WTC11 (cell line): ENCODE data around the gene NCK1. TPM values are rescaled to one million over a fixed set of nuclear protein-coding genes. Genes with fewer than 3 reads are reported as not detected.

Source experiments
- ATAC-seq: fragments of 200-7000 bp; cut with Tn5 transposase; 2 replicates; pipeline ENCODE4 v1.10.0; 2021; ENCODE audit warnings: mild to moderate bottlenecking, moderate library complexity
- CTCF ChIA-PET: fragments of 300-600 bp; sonication (Branson Sonifier 250); formaldehyde crosslinking; loops from one replicate; lab custom pipeline; 2021; ENCODE audit warnings: antibody characterized with exemption; lab: Charles Lee
- POLR2A ChIA-PET: fragments of 350-600 bp; sonication (Branson Sonifier 250); formaldehyde crosslinking; loops from one replicate; lab custom pipeline; 2021; ENCODE audit warnings: antibody characterized with exemption; lab: Charles Lee
- DNase-seq: peaks from one replicate; pipeline ENCODE4 v3.0.0; 2021; ENCODE audit warnings: low spot score
- H3K27ac Mint-ChIP-seq: 2 replicates; pipeline ENCODE4 v1.8.0; 2021; ENCODE audit warnings: mixed read lengths
- H3K27me3 Mint-ChIP-seq: 2 replicates; pipeline ENCODE4 v1.8.0; 2021; ENCODE audit warnings: low read depth, mild to moderate bottlenecking, moderate library complexity, mixed read lengths
- H3K36me3 Mint-ChIP-seq: 2 replicates; pipeline ENCODE4 v1.8.0; 2021; ENCODE audit warnings: mixed read lengths
- H3K4me1 Mint-ChIP-seq: 2 replicates; pipeline ENCODE4 v1.8.0; 2022; ENCODE audit warnings: mixed read lengths
- H3K4me3 Mint-ChIP-seq: 2 replicates; pipeline ENCODE4 v1.8.0; 2021; ENCODE audit warnings: mild to moderate bottlenecking, moderate library complexity, mixed read lengths
- H3K9me3 Mint-ChIP-seq: 2 replicates; pipeline ENCODE4 v1.8.0; 2021; ENCODE audit warnings: mixed read lengths
- ARID4B ChIP-seq: sonication (generic); formaldehyde crosslinking; IDR thresholded peaks from 2 replicates; pipeline ENCODE4 v1.8.0; 2023; ENCODE audit warnings: missing genetic modification reagents, mild to moderate bottlenecking, borderline replicate concordance
- ATF2 ChIP-seq: sonication (generic); formaldehyde crosslinking; IDR thresholded peaks from 2 replicates; pipeline ENCODE4 v1.8.1; 2022; ENCODE audit warnings: low read depth, missing genetic modification reagents, borderline replicate concordance
- CBFB ChIP-seq: sonication (generic); formaldehyde crosslinking; IDR thresholded peaks from 2 replicates; pipeline ENCODE4 v1.8.1; 2022; ENCODE audit warnings: mild to moderate bottlenecking, low read depth, missing genetic modification reagents
- CREB1 ChIP-seq: sonication (generic); formaldehyde crosslinking; IDR thresholded peaks from 2 replicates; pipeline ENCODE4 v1.8.0; 2023; ENCODE audit warnings: mild to moderate bottlenecking, missing genetic modification reagents
- FOXK1 ChIP-seq: sonication (generic); formaldehyde crosslinking; IDR thresholded peaks from 2 replicates; pipeline ENCODE4 v1.8.0; 2022; ENCODE audit warnings: mild to moderate bottlenecking, moderate library complexity, missing genetic modification reagents
- GTF2I ChIP-seq: fragments of 250-450 bp; sonication (Bioruptor Pico); conservative IDR thresholded peaks from 2 replicates; pipeline ENCODE4 v1.4.0; 2021; ENCODE audit warnings: mild to moderate bottlenecking
- HMGA2 ChIP-seq: fragments of 250-450 bp; sonication (Bioruptor Pico); IDR thresholded peaks from 2 replicates; pipeline ENCODE4 v1.4.0; 2021; ENCODE audit warnings: mild to moderate bottlenecking, moderate library complexity
- HMGXB4 ChIP-seq: sonication (generic); formaldehyde crosslinking; IDR thresholded peaks from 2 replicates; pipeline ENCODE4 v1.8.1; 2023; ENCODE audit warnings: mild to moderate bottlenecking, moderate library complexity, missing genetic modification reagents
- MXD4 ChIP-seq: fragments of 250-450 bp; sonication (Bioruptor Pico); IDR thresholded peaks from 2 replicates; pipeline ENCODE4 v1.8.0; 2021; ENCODE audit warnings: mild to moderate bottlenecking, moderate library complexity, borderline replicate concordance
- NFATC4 ChIP-seq: fragments of 250-450 bp; sonication (Bioruptor Pico); IDR thresholded peaks from 2 replicates; pipeline ENCODE4 v1.9.0; 2021; ENCODE audit warnings: mild to moderate bottlenecking
- NFYB ChIP-seq: sonication (generic); formaldehyde crosslinking; conservative IDR thresholded peaks from 2 replicates; pipeline ENCODE4 v1.8.0; 2022; ENCODE audit warnings: low read depth, missing genetic modification reagents
- PREB ChIP-seq: sonication (generic); formaldehyde crosslinking; IDR thresholded peaks from 2 replicates; pipeline ENCODE4 v1.8.1; 2022; ENCODE audit warnings: mild to moderate bottlenecking, missing genetic modification reagents, moderate library complexity, borderline replicate concordance
- PRRX2 ChIP-seq: fragments of 250-450 bp; sonication (Bioruptor Pico); IDR thresholded peaks from 2 replicates; pipeline ENCODE4 v1.8.0; 2021; ENCODE audit warnings: mild to moderate bottlenecking
- RELA ChIP-seq: sonication (generic); formaldehyde crosslinking; IDR thresholded peaks from 2 replicates; pipeline ENCODE4 v1.8.1; 2022; ENCODE audit warnings: missing genetic modification reagents, mild to moderate bottlenecking, borderline replicate concordance
- SMAD3 ChIP-seq: sonication (generic); formaldehyde crosslinking; IDR thresholded peaks from 2 replicates; pipeline ENCODE4 v1.8.0; 2022; ENCODE audit warnings: missing genetic modification reagents, mild to moderate bottlenecking, borderline replicate concordance
- STAT6 ChIP-seq: sonication (generic); formaldehyde crosslinking; conservative IDR thresholded peaks from 2 replicates; pipeline ENCODE4 v1.8.1; 2023; ENCODE audit warnings: mild to moderate bottlenecking, low read depth, missing genetic modification reagents, moderate library complexity
- TEAD1 ChIP-seq: sonication (generic); formaldehyde crosslinking; IDR thresholded peaks from 2 replicates; pipeline ENCODE4 v1.8.0; 2022; ENCODE audit warnings: mild to moderate bottlenecking, missing genetic modification reagents
- USF1 ChIP-seq: sonication (generic); formaldehyde crosslinking; IDR thresholded peaks from 2 replicates; pipeline ENCODE4 v1.8.0; 2022; ENCODE audit warnings: mild to moderate bottlenecking, missing genetic modification reagents
- ZNF263 ChIP-seq: sonication (generic); formaldehyde crosslinking; IDR thresholded peaks from 2 replicates; pipeline ENCODE4 v1.8.1; 2022; ENCODE audit warnings: low read depth, mild to moderate bottlenecking, moderate library complexity, missing genetic modification reagents
- ZNF317 ChIP-seq: sonication (generic); formaldehyde crosslinking; IDR thresholded peaks from 2 replicates; pipeline ENCODE4 v1.8.1; 2023; ENCODE audit warnings: low read depth, mild to moderate bottlenecking, moderate library complexity, missing genetic modification reagents, borderline replicate concordance
- ZNF416 ChIP-seq: fragments of 250-450 bp; sonication (Bioruptor Pico); IDR thresholded peaks from 2 replicates; pipeline ENCODE4 v1.9.0; 2021; ENCODE audit warnings: mild to moderate bottlenecking, inconsistent platforms
- ZNF512 ChIP-seq: sonication (generic); formaldehyde crosslinking; IDR thresholded peaks from 2 replicates; pipeline ENCODE4 v1.8.1; 2022; ENCODE audit warnings: missing genetic modification reagents, borderline replicate concordance
- total RNA-seq: library from RNA; stranded (reverse); gene quantifications from 3 replicates; pipeline ENCODE4 v1.2.3, GENCODE V29; 2021

NCK1 gene
- total RNA-seq, 1 experiment from 2014 or later = 28.9 TPM

GRCh38 chr3:136861890-136862616, at the start of gene NCK1 (continued):
- TF ChIP-seq SMAD3 (CRISPR knock-in tag) (no peak; the same call in none of the 2 replicates), MXD4 (CRISPR knock-in tag) (no peak), ARID4B (CRISPR knock-in tag) (peak; percentile 95; the same call in 1 of the 2 replicates), GTF2I (CRISPR knock-in tag) (no peak), NFATC4 (CRISPR knock-in tag) (no peak), ZNF317 (CRISPR knock-in tag) (no peak), NFYB (CRISPR knock-in tag) (peak; percentile 81), CBFB (CRISPR knock-in tag) (peak; percentile 83; the same call in 1 of the 2 replicates), USF1 (CRISPR knock-in tag) (peak; percentile 79), TEAD1 (peak; percentile 91), ATF2 (no peak), CREB1 (CRISPR knock-in tag) (0 out of 2 replicates have a peak, but pooled peaks have one; percentile 46), ZNF263 (CRISPR knock-in tag) (no peak), HMGA2 (CRISPR knock-in tag) (no peak)

- peaks cover under 1% of the 10 kb centered on the region for H3K36me3 Mint-ChIP-seq
- ATAC-seq (no peak), DNase-seq (no peak)
- H3K4me3 Mint-ChIP-seq = peak overlapping the region; percentile 87; the same call in 1 of the 2 replicates
- no peak overlapping the region for H3K27ac Mint-ChIP-seq
- ChIA-PET CTCF (interaction anchor here (0.5 to 1.1 kb wide), 2 partner anchors 9 to 196 kb away, joined by 3 to 5 read pairs; no protein-coding TSS in a partner anchor), POLR2A (no interaction called here)
- H3K9me3 Mint-ChIP-seq = peaks cover 4% of the 10 kb centered on the region
- peaks cover 31% of the 10 kb centered on the region for H3K27me3 Mint-ChIP-seq
- H3K4me1 Mint-ChIP-seq = peaks cover 24% of the 10 kb centered on the region
- no peak for TF ChIP-seq RELA
- TF ChIP-seq FOXK1 (CRISPR knock-in tag) = no peak
- TF ChIP-seq STAT6 (CRISPR knock-in tag) = no peak
- no peak for TF ChIP-seq ZNF512
- TF ChIP-seq PREB (CRISPR knock-in tag) = no peak
- TF ChIP-seq HMGXB4 (CRISPR knock-in tag) = no peak
- no peak for TF ChIP-seq PRRX2 (CRISPR knock-in tag)
- TF ChIP-seq ZNF416 = no peak
Observed at GRCh38 chr3:136817448-136817847, 44.6 kb upstream of the NCK1 start.
